H1 (cell line): ENCODE data around the gene DIP2C. TPM values are rescaled to one million over a fixed set of nuclear protein-coding genes. Genes with fewer than 3 reads are reported as not detected.

Experiments used
- CTCF ChIA-PET: fragments of 300-600 bp; sonication (Branson Sonifier 250); formaldehyde crosslinking; loops from one replicate; lab custom pipeline; 2021; ENCODE audit not compliant: partially characterized antibody; lab: Charles Lee
- POLR2A ChIA-PET: fragments of 300-600 bp; sonication (Branson Sonifier 250); formaldehyde crosslinking; loops from one replicate; lab custom pipeline; 2021; ENCODE audit warnings: inconsistent platforms; ENCODE audit not compliant: partially characterized antibody; lab: Charles Lee
- DNase-seq, 2 experiments: peaks; one replicate each; pipeline versions ENCODE4 v3.0.0 to v3.0.0-alpha.2; 2010 to 2022; ENCODE audit warnings: low spot score in 2 of 2, low read depth in 1 of 2, mixed read lengths in 1 of 2
- FAIRE-seq: peaks from 2 replicates; lab custom pipeline; 2011; peaks lifted over from hg19 to GRCh38; lab: Jason Lieb, UNC
- H2AFZ ChIP-seq: 2 replicates; pipeline ENCODE4 v1.8.1; 2012; ENCODE audit warnings: low read length, inconsistent platforms
- H2AK5ac ChIP-seq: 2 replicates; pipeline ENCODE4 v1.6.1; 2013; ENCODE audit warnings: low read depth, low read length
- H2BK120ac ChIP-seq: replicated peaks from 2 replicates; pipeline ENCODE3; 2013; ENCODE audit warnings: low read depth, low read length, inconsistent platforms
- H2BK12ac ChIP-seq: 2 replicates; pipeline ENCODE4 v1.6.1; 2013; ENCODE audit warnings: low read depth, low read length
- H2BK15ac ChIP-seq: 2 replicates; pipeline ENCODE4 v1.6.1; 2013; ENCODE audit warnings: low read length
- H2BK20ac ChIP-seq: 2 replicates; pipeline ENCODE4 v1.6.1; 2013; ENCODE audit warnings: low read length
- H2BK5ac ChIP-seq: 2 replicates; pipeline ENCODE4 v1.6.1; 2013; ENCODE audit warnings: low read depth, low read length
- H3K14ac ChIP-seq: 2 replicates; pipeline ENCODE4 v1.6.1; 2013; ENCODE audit warnings: inconsistent platforms; ENCODE audit not compliant: insufficient read length
- H3K18ac ChIP-seq: 2 replicates; pipeline ENCODE4 v1.6.1; 2013; ENCODE audit warnings: low read length; ENCODE audit errors: extremely low read depth
- H3K23ac ChIP-seq: 2 replicates; pipeline ENCODE4 v1.6.1; 2013; ENCODE audit warnings: inconsistent platforms; ENCODE audit not compliant: insufficient read length
- H3K23me2 ChIP-seq: 2 replicates; pipeline ENCODE4 v1.6.1; 2013; ENCODE audit warnings: low read depth, low read length
- H3K27ac ChIP-seq: 2 replicates; pipeline ENCODE4 v1.6.1; 2011; ENCODE audit warnings: low read depth, low read length, inconsistent platforms
- H3K27me3 ChIP-seq, 4 experiments: replicated peaks in 1 of 4; 1 replicate in 1 of 4; 2 replicates in 3 of 4; pipeline versions ENCODE4 v1.6.1 to v1.8.1; 2011 to 2013; ENCODE audit warnings: low read length in 3 of 4, mild to moderate bottlenecking in 3 of 4, inconsistent platforms in 2 of 4, mixed read lengths in 2 of 4, moderate library complexity in 1 of 4; ENCODE audit not compliant: control insufficient read depth in 3 of 4, insufficient read depth in 3 of 4; ENCODE audit errors: extremely low read depth in 1 of 4
- H3K36me3 ChIP-seq, 4 experiments: 2 replicates each; pipeline versions ENCODE4 v1.6.1 to v1.8.1; 2011 to 2013; ENCODE audit warnings: mild to moderate bottlenecking in 4 of 4, low read length in 3 of 4, moderate library complexity in 2 of 4, control low read depth in 1 of 4, inconsistent platforms in 1 of 4; ENCODE audit not compliant: insufficient read depth in 4 of 4, control insufficient read depth in 2 of 4
- H3K4ac ChIP-seq: replicated peaks from 2 replicates; pipeline ENCODE3; 2013; ENCODE audit warnings: low read length, low read depth, mixed read lengths, inconsistent platforms; ENCODE audit not compliant: insufficient read length
- H3K4me1 ChIP-seq, 4 experiments: replicated peaks in 1 of 4; 1 replicate in 1 of 4; 2 replicates in 3 of 4; pipeline versions ENCODE4 v1.6.1 to v1.8.1; 2011 to 2013; ENCODE audit warnings: low read length in 3 of 4, inconsistent platforms in 2 of 4, mixed read lengths in 1 of 4; ENCODE audit not compliant: insufficient read depth in 4 of 4, control insufficient read depth in 3 of 4
- H3K4me2 ChIP-seq, 2 experiments: 2 replicates each; pipeline versions ENCODE4 v1.6.1 to v1.8.1; 2011 to 2013; ENCODE audit warnings: low read depth in 2 of 2, low read length in 2 of 2, control low read depth in 1 of 2, inconsistent platforms in 1 of 2, mild to moderate bottlenecking in 1 of 2; ENCODE audit not compliant: insufficient read depth in 1 of 2
- H3K4me3 ChIP-seq, 4 experiments: fragments of 200-600, 300-600 bp in 1 of 4; sonication (generic), shearing (Covaris generic), sonication (Bioruptor Twin) in 1 of 4; 2 replicates each; pipeline versions ENCODE4 v1.5.1 to v1.8.1; 2011 to 2016; ENCODE audit warnings: low read length in 4 of 4, low read depth in 3 of 4, control low read depth in 2 of 4, inconsistent platforms in 2 of 4, mild to moderate bottlenecking in 2 of 4, mixed read lengths in 1 of 4, moderate library complexity in 1 of 4; ENCODE audit not compliant: insufficient read depth in 2 of 4; ENCODE audit errors: extremely low read depth in 1 of 4
- H3K56ac ChIP-seq: replicated peaks from 2 replicates; pipeline ENCODE3; 2013; ENCODE audit warnings: low read depth, mild to moderate bottlenecking, mixed read lengths, low read length, inconsistent platforms; ENCODE audit not compliant: insufficient read length
- H3K79me1 ChIP-seq: 2 replicates; pipeline ENCODE4 v1.6.1; 2013; ENCODE audit warnings: low read depth, low read length, control low read depth
- H3K79me2 ChIP-seq, 2 experiments: 2 replicates each; pipeline versions ENCODE4 v1.6.1 to v1.8.1; 2012 to 2013; ENCODE audit warnings: low read length in 2 of 2, mild to moderate bottlenecking in 2 of 2, inconsistent platforms in 1 of 2; ENCODE audit not compliant: insufficient read depth in 2 of 2, control insufficient read depth in 1 of 2
- H3K9ac ChIP-seq, 4 experiments: replicated peaks in 1 of 4; 1 replicate in 1 of 4; 2 replicates in 3 of 4; pipeline versions ENCODE4 v1.6.1 to v1.8.1; 2011 to 2013; ENCODE audit warnings: low read depth in 3 of 4, low read length in 3 of 4, control low read depth in 2 of 4, mild to moderate bottlenecking in 2 of 4, moderate library complexity in 2 of 4, inconsistent platforms in 1 of 4; ENCODE audit errors: extremely low read depth in 1 of 4
- H3K9me3 ChIP-seq, 2 experiments: 2 replicates each; pipeline versions ENCODE4 v1.6.1 to v1.8.1; 2012 to 2013; ENCODE audit warnings: mild to moderate bottlenecking in 2 of 2, moderate library complexity in 2 of 2, control low read depth in 1 of 2, inconsistent platforms in 1 of 2, low read depth in 1 of 2, low read length in 1 of 2, mixed read lengths in 1 of 2; ENCODE audit not compliant: insufficient read depth in 2 of 2
- H4K20me1 ChIP-seq, 2 experiments: replicated peaks in 1 of 2; 2 replicates each; pipeline versions ENCODE3 to v1.8.1; 2011 to 2013; ENCODE audit warnings: inconsistent platforms in 2 of 2, low read length in 2 of 2, mild to moderate bottlenecking in 1 of 2; ENCODE audit not compliant: insufficient read depth in 2 of 2, control insufficient read depth in 1 of 2
- H4K5ac ChIP-seq: 2 replicates; pipeline ENCODE4 v1.6.1; 2013; ENCODE audit warnings: low read length, low read depth, mixed read lengths, inconsistent platforms; ENCODE audit not compliant: insufficient read length
- H4K8ac ChIP-seq: 2 replicates; pipeline ENCODE4 v1.8.0; 2013; ENCODE audit warnings: mild to moderate bottlenecking, moderate library complexity, low read length, inconsistent platforms; ENCODE audit not compliant: insufficient read depth; ENCODE audit errors: extremely low read depth
- H4K91ac ChIP-seq: replicated peaks from 2 replicates; pipeline ENCODE3; 2013; ENCODE audit warnings: low read length, mixed read lengths, inconsistent platforms; ENCODE audit not compliant: insufficient read length
- CTCF ChIP-seq, 3 experiments: IDR thresholded peaks; 1 replicate in 2 of 3; 2 replicates in 1 of 3; pipeline versions ENCODE4 v1.5.1 to v1.6.1; 2011; ENCODE audit warnings: low read length in 3 of 3, mild to moderate bottlenecking in 3 of 3, inconsistent platforms in 2 of 3, low read depth in 1 of 3, moderate library complexity in 1 of 3; ENCODE audit not compliant: insufficient read depth in 1 of 3; ENCODE audit errors: control extremely low read depth in 1 of 3
- EZH2 ChIP-seq: fragments of 200-600 bp; sonication (generic); IDR thresholded peaks from 2 replicates; pipeline ENCODE4 v1.7.1; 2012; ENCODE audit warnings: low read depth, mild to moderate bottlenecking, moderate library complexity, low read length, inconsistent platforms; ENCODE audit not compliant: severe bottlenecking
- JUN ChIP-seq: IDR thresholded peaks from 2 replicates; pipeline ENCODE4 v1.6.1; 2011; ENCODE audit warnings: low read depth, mild to moderate bottlenecking, improper control_type of control experiment, low read length
- NANOG ChIP-seq: IDR thresholded peaks from 2 replicates; pipeline ENCODE4 v1.6.1; 2011; ENCODE audit warnings: low read length, low read depth, mild to moderate bottlenecking, inconsistent platforms; ENCODE audit not compliant: insufficient read depth, poor library complexity, severe bottlenecking
- RAD21 ChIP-seq, 2 experiments: IDR thresholded peaks in 1 of 2; conservative IDR thresholded peaks in 1 of 2; 2 replicates each; pipeline ENCODE4 v1.6.1; 2011; ENCODE audit warnings: low read depth in 2 of 2, low read length in 2 of 2, improper control_type of control experiment in 1 of 2, inconsistent platforms in 1 of 2, mild to moderate bottlenecking in 1 of 2, moderate library complexity in 1 of 2
- SIX5 ChIP-seq: IDR thresholded peaks from 2 replicates; pipeline ENCODE4 v1.6.1; 2011; ENCODE audit warnings: mild to moderate bottlenecking, low read depth, low read length
- WGBS, 2 experiments: shearing (Covaris generic) in 1 of 2; methylation state at CpG; one replicate each; pipeline versions ENCODE4 v1.1.6 to v1.1.7; 2013 to 2015; ENCODE audit warnings: low lambda C conversion rate in 2 of 2, mixed read lengths in 2 of 2, inconsistent platforms in 1 of 2, low coverage in 1 of 2, missing lambda C conversion rate in 1 of 2; ENCODE audit not compliant: insufficient replicate concordance in 2 of 2, insufficient coverage in 1 of 2, insufficient read length in 1 of 2; ENCODE audit errors: extremely low coverage in 1 of 2, missing lambda C conversion rate in 1 of 2; 5-methylcytosine and 5-hydroxymethylcytosine counted together
- polyA plus RNA-seq, 7 experiments: library from polyadenylated mRNA; depleted of rRNA in 3 of 7; stranded (reverse) in 5 of 7; unstranded in 2 of 7; fragments of >200 nt in 5 of 7; fragments of 200-250 nt in 2 of 7; gene quantifications; 1 replicate in 5 of 7; 2 replicates in 1 of 7; 4 replicates in 1 of 7; pipeline versions ENCODE4 v1.2.1 to v1.2.3, GENCODE V29; 2011 to 2013; ENCODE audit warnings: missing spikeins in 2 of 7, mixed read lengths in 2 of 7
- total RNA-seq: library from RNA; stranded (reverse); fragmentation: NEBNext Ultra II Directional; extraction: Animal tissue kit (Norgen Biotek cat#: 25700); gene quantifications from 2 replicates; pipeline ENCODE4 v1.2.1, GENCODE V29; 2021

DIP2C gene
- total and polyA plus RNA-seq, 2 of the 8 experiments (the other 6 are each of a cell fraction or from before 2014, with no cell fraction given): 3.8 to 9.3 TPM

DNA sequence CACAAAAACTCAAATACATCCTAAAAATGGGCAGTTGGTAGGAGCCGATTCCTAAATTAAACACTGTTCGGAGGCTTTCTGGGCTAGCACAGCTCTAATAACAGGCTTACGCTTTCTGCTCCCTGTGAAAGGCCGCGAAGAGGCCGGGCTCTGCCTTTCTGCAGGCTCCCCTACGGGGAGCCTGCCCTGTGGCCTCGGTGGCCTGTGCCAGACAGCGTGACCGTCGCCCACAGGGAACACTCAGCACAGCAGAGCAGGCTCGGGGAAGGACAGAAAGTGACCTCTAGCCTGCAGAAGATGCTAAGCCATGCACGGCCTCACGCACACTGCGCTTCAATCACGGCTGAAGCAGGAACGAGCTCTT is 64.2 kb downstream of the DIP2C start:
- DNase-seq: no peak
- Histone ChIP-seq H3K27ac (no peak overlapping the region), H2BK120ac (no peak overlapping the region), H4K8ac (0 out of 2 replicates have a peak overlapping the region, but pooled peaks have one; percentile 3), H3K23ac (no peak overlapping the region), H2BK15ac (no peak overlapping the region), H3K4me3 (no peak overlapping the region), H2AFZ (no peak overlapping the region), H3K18ac (no peak overlapping the region), H3K9ac (no peak overlapping the region), H2BK20ac (no peak overlapping the region), H3K4me1 (peaks cover 5 to 25% (median 20%) of the 10 kb centered on the region in 4 experiments), H3K9me3 (no peaks in the 10 kb centered on the region), H3K4me2 (peak overlapping the region; percentile 23 to 37; a peak in 3 of 4 replicates), H3K56ac (no peak overlapping the region), H4K5ac (no peak overlapping the region), H3K4ac (no peak overlapping the region), H3K79me1 (peaks cover 9% of the 10 kb centered on the region; the same call in 1 of the 2 replicates), H3K27me3 (no peaks in the 10 kb centered on the region), H3K14ac (no peak overlapping the region), H4K20me1 (peaks cover 7 to 16% of the 10 kb centered on the region in 2 experiments), H2BK12ac (no peak overlapping the region; the same call in 1 of the 2 replicates), H4K91ac (no peak overlapping the region), H2BK5ac (0 out of 2 replicates have a peak overlapping the region, but pooled peaks have one; percentile 12), H3K36me3 (no peaks in the 10 kb centered on the region), H3K23me2 (no peaks in the 10 kb centered on the region), H2AK5ac (no peak overlapping the region), H3K79me2 (0 out of 4 replicates have a peak, but pooled peaks cover 0 to 6% of the 10 kb centered on the region in 2 experiments)
- WGBS, 2 experiments: 76% methylated on average over 17 of the region's 17 CpGs; no CpG with 5 or more reads in 1 of the 2 experiments
- no peak for FAIRE-seq
- TF ChIP-seq SIX5: no peak
- TF ChIP-seq NANOG: no peak
- TF ChIP-seq RAD21 (IDR thresholded peaks at IDR 0.05 in 1 of 2, conservative IDR thresholded peaks at IDR 0.05 in 1 of 2; ENCODE audit: low read depth in 2 of 2, low read length in 2 of 2): no peak
- TF ChIP-seq JUN: 0 out of 2 replicates have a peak, but pooled peaks have one; percentile 11
- TF ChIP-seq EZH2: no peak
- TF ChIP-seq CTCF (IDR thresholded peaks at IDR 0.05; ENCODE audit: control extremely low read depth in 1 of 3, insufficient read depth in 1 of 3, low read depth in 1 of 3, low read length in 3 of 3): no peak
- POLR2A ChIA-PET: interaction anchor here (1.8 kb wide), 1 partner anchor 12 kb away, joined by 6 read pairs; no protein-coding TSS in a partner anchor
- CTCF ChIA-PET: interaction anchor here (0.5 to 2.4 kb wide), 10 partner anchors 9 to 449 kb away, joined by 3 to 7 read pairs (median 4); no protein-coding TSS in a partner anchor
